ENCODE results near the gene BIRC3.

Gene BIRC3

GRCh38 chr11:102375720-102376399 lies 58.6 kb downstream of the BIRC3 start:
- no peak for DNase-seq (ENCODE audit: low read depth)

GRCh38 chr11:102377891-102378290 lies 60.6 kb downstream of the BIRC3 start:
- DNase-seq (ENCODE audit: low read depth): no peak

DNA sequence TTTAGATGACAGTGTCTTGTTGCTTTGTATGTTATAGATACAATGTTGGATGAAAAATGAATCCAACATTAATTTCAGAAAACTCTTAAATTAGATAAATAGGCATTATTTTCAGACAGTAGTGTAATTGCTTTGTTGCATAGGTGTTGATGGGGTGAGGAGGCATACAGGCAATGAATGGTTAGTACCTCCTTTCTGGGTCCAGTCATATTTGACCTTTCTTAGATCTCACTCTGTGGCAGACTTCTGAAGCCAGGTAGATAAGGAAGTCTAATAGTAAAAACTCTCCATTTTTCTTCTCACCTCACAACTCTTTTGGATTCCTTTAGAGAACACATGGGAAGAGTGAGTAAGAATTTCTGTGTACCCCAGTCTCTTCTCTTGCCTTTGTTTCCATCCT lies 61.5 kb downstream of the BIRC3 start:
- DNase-seq (ENCODE audit: low read depth): no peak

- DNase-seq (ENCODE audit: low read depth): no peak
Measured at GRCh38 chr11:102382384-102382783, 65.1 kb downstream of the BIRC3 start.

GRCh38 chr11:102383839-102384238 lies 66.6 kb downstream of the BIRC3 start:
- no peak for DNase-seq (ENCODE audit: low read depth)

DNA sequence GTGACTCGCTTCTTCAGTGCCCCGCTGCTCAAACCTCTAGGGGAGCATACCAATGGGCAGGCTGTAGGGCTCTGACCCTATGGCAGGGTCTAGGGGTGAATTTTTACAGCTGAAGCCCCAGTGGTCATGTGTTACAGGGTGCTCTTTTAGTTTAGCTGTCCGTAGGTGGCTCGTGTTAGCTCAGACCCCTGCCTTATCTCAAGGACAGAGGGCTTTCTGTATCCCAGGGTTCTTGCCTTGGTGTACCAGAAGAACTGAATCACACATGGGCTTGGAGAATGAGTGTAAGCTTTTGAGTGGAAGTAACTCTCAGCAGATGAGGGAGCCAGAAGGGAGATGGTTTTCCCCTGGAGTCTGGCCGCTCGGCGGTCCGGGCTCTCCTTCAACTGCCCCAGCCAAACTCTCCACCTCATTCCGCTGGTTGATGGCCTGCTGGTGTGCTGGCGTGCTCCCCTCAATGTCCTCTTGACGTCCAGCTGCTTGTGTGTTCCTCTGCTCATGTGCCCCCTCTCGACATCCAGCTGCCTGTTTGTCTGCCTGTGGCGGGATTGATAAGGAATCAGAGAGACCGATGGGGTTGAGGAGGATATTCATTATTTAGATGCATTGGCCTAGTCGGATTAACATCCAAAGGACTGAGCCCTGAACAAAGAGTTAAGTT lies 67.3 kb downstream of the BIRC3 start:
- no peak for DNase-seq (ENCODE audit: low read depth)

- DNase-seq (ENCODE audit: low read depth): no peak
Measured at GRCh38 chr11:102385085-102386007, 68.1 kb downstream of the BIRC3 start.

GRCh38 chr11:102386136-102386734 lies 69.0 kb downstream of the BIRC3 start:
- no peak for DNase-seq (ENCODE audit: low read depth)

- no peak for DNase-seq (ENCODE audit: low read depth)
Measured at GRCh38 chr11:102387043-102387781, 69.9 kb downstream of the BIRC3 start.

Data from activated T-helper 1 cell treated with Interleukin-2 at 50 U/mL for 16 hours (primary cell).